ENCODE data around the gene CRYBG3. TPM values are rescaled to one million over a fixed set of nuclear protein-coding genes. Genes with fewer than 3 reads are reported as not detected.
A peak's percentile ranks its signal among the peaks of the same experiment; 100 is the strongest.

The CRYBG3 gene
- total and polyA plus RNA-seq, 2 donors from 2014 or later = 3.1 to 20.7 TPM

GRCh38 chr3:97938444-97938843, 116.6 kb downstream of the CRYBG3 start:
- Histone ChIP-seq H3K4me3 (ENCODE audit: low read length in 3 of 3) (no peak overlapping the region), H3K9me3 (ENCODE audit: control insufficient read depth in 2 of 3, insufficient read depth in 1 of 3, low read length in 3 of 3) (no peaks in the 10 kb centered on the region), H3K36me3 (ENCODE audit: control insufficient read depth in 2 of 3, insufficient read depth in 3 of 3, low read length in 3 of 3) (peaks cover 3 to 5% (median 4%) of the 10 kb centered on the region in 3 donors), H3K27me3 (ENCODE audit: control insufficient read depth, insufficient read depth, low read length) (no peaks in the 10 kb centered on the region), H3K9ac (ENCODE audit: low read length in 3 of 3) (no peak overlapping the region), H3K27ac (ENCODE audit: low read depth in 2 of 2, low read length in 2 of 2) (no peak overlapping the region), H3K4me1 (ENCODE audit: control insufficient read depth in 2 of 3, insufficient read depth in 2 of 3, low read depth in 1 of 3, low read length in 3 of 3) (no peaks in the 10 kb centered on the region)
- intact Hi-C loops (cut with DNase I) = no loop called here
- DNase-seq = no peak
- no peak for FAIRE-seq
- TF ChIP-seq CTCF (IDR thresholded peaks at IDR 0.05; ENCODE audit: borderline replicate concordance, extremely low read depth, insufficient read depth) = no peak

GRCh38 chr3:97939401-97939800, 117.6 kb downstream of the CRYBG3 start:
- no peak overlapping the region for H3K9ac ChIP-seq (ENCODE audit: low read length in 3 of 3)
- no peaks in the 10 kb centered on the region for H3K4me1 ChIP-seq (ENCODE audit: control insufficient read depth in 2 of 3, insufficient read depth in 2 of 3, low read depth in 1 of 3, low read length in 3 of 3)
- no peaks in the 10 kb centered on the region for H3K27me3 ChIP-seq (ENCODE audit: control insufficient read depth, insufficient read depth, low read length)
- H3K27ac ChIP-seq (ENCODE audit: low read depth in 2 of 2, low read length in 2 of 2) = peak overlapping the region in 1 of 2 donors; percentile 20
- no peaks in the 10 kb centered on the region for H3K9me3 ChIP-seq (ENCODE audit: control insufficient read depth in 2 of 3, insufficient read depth in 1 of 3, low read length in 3 of 3)
- peaks cover 0 to 12% (median 4%) of the 10 kb centered on the region in 3 donors for H3K36me3 ChIP-seq (ENCODE audit: control insufficient read depth in 2 of 3, insufficient read depth in 3 of 3, low read length in 3 of 3)
- intact Hi-C loops (cut with DNase I) = no loop called here
- DNase-seq = no peak
- no peak for TF ChIP-seq CTCF (IDR thresholded peaks at IDR 0.05; ENCODE audit: borderline replicate concordance, extremely low read depth, insufficient read depth)
- no peak overlapping the region for H3K4me3 ChIP-seq (ENCODE audit: low read length in 3 of 3)
- no peak for FAIRE-seq

GRCh38 chr3:97940034-97940433, 118.2 kb downstream of the CRYBG3 start:
- FAIRE-seq (no peak), DNase-seq (peak in 1 of 5 donors; percentile 17)
- Histone ChIP-seq H3K27ac (ENCODE audit: low read depth in 2 of 2, low read length in 2 of 2) (no peak overlapping the region), H3K9me3 (ENCODE audit: control insufficient read depth in 2 of 3, insufficient read depth in 1 of 3, low read length in 3 of 3) (no peaks in the 10 kb centered on the region), H3K27me3 (ENCODE audit: control insufficient read depth, insufficient read depth, low read length) (no peaks in the 10 kb centered on the region), H3K36me3 (ENCODE audit: control insufficient read depth in 2 of 3, insufficient read depth in 3 of 3, low read length in 3 of 3) (peaks cover 3 to 15% (median 7%) of the 10 kb centered on the region in 3 donors), H3K4me1 (ENCODE audit: control insufficient read depth in 2 of 3, insufficient read depth in 2 of 3, low read depth in 1 of 3, low read length in 3 of 3) (no peaks in the 10 kb centered on the region), H3K9ac (ENCODE audit: low read length in 3 of 3) (no peak overlapping the region), H3K4me3 (ENCODE audit: low read length in 3 of 3) (no peak overlapping the region)
- intact Hi-C loops (cut with DNase I) = no loop called here
- TF ChIP-seq CTCF (IDR thresholded peaks at IDR 0.05; ENCODE audit: borderline replicate concordance, extremely low read depth, insufficient read depth) = peak; percentile 18

Measured in kidney (tissue), 14 donors.